Tibial artery (tissue), 4 donors: Measurements from ENCODE around the gene TRUB1.
"Not testable (repeated sequence)": the region's sequence is repeated elsewhere in the genome, so short reads cannot be mapped to it uniquely, and the experiment has no call there.

Source experiments
- DNase-seq, 2 donors: peaks; one replicate each; pipeline ENCODE4 v3.0.0-alpha.2; 2019
- H3K27ac ChIP-seq, 2 donors: fragments of 200-600 bp; sonication (generic) in 1 of 2; 1 replicate in 1 of 2; 2 replicates in 1 of 2; pipeline ENCODE4 v1.5.1; 2018 to 2019; ENCODE audit warnings: mild to moderate bottlenecking in 1 of 2
- H3K27me3 ChIP-seq, 2 donors: fragments of 200-600 bp; sonication (generic) in 1 of 2; one replicate each; pipeline versions ENCODE4 v1.5.1 to v1.6.0; 2016 to 2019
- H3K36me3 ChIP-seq, 3 donors: fragments of 200-600 bp; sonication (generic) in 2 of 3; one replicate each; pipeline ENCODE4 v1.5.1; 2016 to 2019; ENCODE audit warnings: mild to moderate bottlenecking in 2 of 3
- H3K4me1 ChIP-seq, 4 donors: fragments of 200-600 bp; sonication (generic) in 2 of 4; 1 replicate in 3 of 4; 2 replicates in 1 of 4; pipeline ENCODE4 v1.5.1; 2016 to 2019
- H3K4me3 ChIP-seq, 2 donors: fragments of 200-600 bp; sonication (generic) in 1 of 2; 1 replicate in 1 of 2; 2 replicates in 1 of 2; pipeline ENCODE4 v1.5.1; 2018 to 2019; ENCODE audit warnings: mild to moderate bottlenecking in 2 of 2
- H3K9me3 ChIP-seq, 3 donors: fragments of 200-600 bp; sonication (generic) in 1 of 3; one replicate each; pipeline ENCODE4 v1.5.1; 2016 to 2019
- CTCF ChIP-seq, 2 experiments: fragments of 200-600 bp in 1 of 2; fragments of 450-650 bp in 1 of 2; IDR thresholded peaks; one replicate each; pipeline ENCODE4 v1.5.1; 2017 to 2019; ENCODE audit warnings: antibody characterized with exemption in 2 of 2, mild to moderate bottlenecking in 1 of 2, moderate library complexity in 1 of 2
- intact Hi-C: fragments of 100-400 bp; cut with DNase I; formaldehyde crosslinking; loops from one replicate; pipeline ENCODE4 v1.15.0; 2023; ENCODE audit warnings: low total_unique reads

Gene TRUB1

DNA sequence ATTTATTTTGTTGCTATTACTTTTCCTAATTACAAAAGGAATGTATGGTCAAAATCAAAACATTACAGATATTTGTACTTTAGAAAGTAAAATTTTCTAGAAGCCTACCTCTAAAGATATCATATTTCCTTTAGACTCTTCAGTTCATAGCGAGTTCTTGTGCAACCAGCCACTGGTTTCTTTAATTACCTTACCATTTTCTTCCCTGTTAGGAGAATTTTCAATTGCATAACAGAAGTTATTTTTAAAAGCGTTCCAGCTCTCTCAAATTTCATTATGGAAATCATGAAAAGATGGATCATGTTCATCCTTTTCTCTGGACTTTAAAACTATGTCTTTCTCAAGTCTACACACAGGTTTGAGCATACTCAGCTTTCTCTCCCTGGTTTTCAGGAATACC lies 5.0 kb upstream of the TRUB1 start:
- no peak overlapping the region for H3K4me3 ChIP-seq
- TF ChIP-seq CTCF (IDR thresholded peaks at IDR 0.05) = no peak
- DNase-seq = no peak
- no peaks in the 10 kb centered on the region for H3K36me3 ChIP-seq
- no peaks in the 10 kb centered on the region for H3K9me3 ChIP-seq
- no peaks in the 10 kb centered on the region for H3K4me1 ChIP-seq
- H3K27ac ChIP-seq = no peak overlapping the region
- no peaks in the 10 kb centered on the region for H3K27me3 ChIP-seq
- intact Hi-C loops = loop anchor here (10.0 kb wide), 1 partner anchor 108 kb away; the partner anchor contains the start of gene FHIP2A

DNA sequence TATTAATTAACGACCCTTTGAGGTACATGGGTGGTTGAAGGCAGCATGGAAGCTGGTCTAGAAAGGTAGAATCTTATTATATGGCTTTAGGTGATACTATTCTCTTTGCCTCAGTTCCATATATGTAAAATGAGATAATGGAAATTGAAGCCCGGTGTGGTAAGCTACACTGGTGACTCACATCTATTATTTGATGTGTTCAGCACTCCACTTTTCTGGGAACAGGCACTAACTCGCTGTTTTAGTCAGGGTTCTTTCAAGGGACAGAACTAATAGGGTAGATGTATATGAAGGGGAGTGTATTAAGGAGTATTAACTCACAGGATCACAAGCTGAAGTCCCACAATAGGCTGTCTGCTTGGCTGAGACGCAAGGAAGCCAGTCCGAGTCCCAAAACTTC lies 4.4 kb upstream of the TRUB1 start:
- no peaks in the 10 kb centered on the region for H3K36me3 ChIP-seq
- peaks cover 0 to 3% (median under 1%) of the 10 kb centered on the region in 4 donors for H3K4me1 ChIP-seq
- H3K27me3 ChIP-seq = no peaks in the 10 kb centered on the region
- no peaks in the 10 kb centered on the region for H3K9me3 ChIP-seq
- TF ChIP-seq CTCF (IDR thresholded peaks at IDR 0.05) = no peak
- no peak overlapping the region for H3K4me3 ChIP-seq
- no peak overlapping the region for H3K27ac ChIP-seq
- DNase-seq = no peak
- intact Hi-C loops = loop anchor here (10.0 kb wide), 1 partner anchor 109 kb away; the partner anchor contains the start of gene FHIP2A

- H3K36me3 ChIP-seq, H3K27me3 ChIP-seq, H3K4me1 ChIP-seq, H3K27ac ChIP-seq, H3K4me3 ChIP-seq, H3K9me3 ChIP-seq, DNase-seq: not testable (repeated sequence)
- intact Hi-C loops = loop anchor here (10.0 kb wide), 1 partner anchor 109 kb away; the partner anchor contains the start of gene FHIP2A
These were observed 4.0 kb upstream of the TRUB1 start for GRCh38 chr10:114933995-114934394.

DNA sequence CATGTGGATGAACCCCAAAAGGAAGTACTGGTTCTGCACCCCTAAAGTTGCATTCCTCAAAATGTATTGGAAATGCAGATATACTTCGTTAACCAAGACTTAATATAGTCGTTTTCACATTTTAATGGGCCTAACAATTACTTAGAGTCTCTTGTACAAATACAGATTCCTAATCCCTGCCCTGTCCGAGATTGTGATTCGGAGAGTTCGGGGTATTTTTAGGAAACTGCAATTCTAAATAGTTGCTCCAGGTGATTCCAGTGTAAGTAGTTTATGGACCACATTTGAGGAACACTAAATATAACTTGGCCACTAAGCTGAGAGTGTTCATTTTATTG lies 830 bp downstream of the TRUB1 start:
- H3K4me1 ChIP-seq = peaks cover 0 to 24% (median 14%) of the 10 kb centered on the region in 4 donors
- peaks cover 10 to 26% (median 11%) of the 10 kb centered on the region in 3 donors for H3K36me3 ChIP-seq
- no peaks in the 10 kb centered on the region for H3K9me3 ChIP-seq
- intact Hi-C loops = loop anchor here (10.0 kb wide), 1 partner anchor 114 kb away; the partner anchor contains the start of gene FHIP2A
- no peak for DNase-seq
- peak overlapping the region; percentile 64 to 87 for H3K27ac ChIP-seq
- TF ChIP-seq CTCF (IDR thresholded peaks at IDR 0.05) = no peak
- no peaks in the 10 kb centered on the region for H3K27me3 ChIP-seq
- peak overlapping the region; percentile 61 to 84 for H3K4me3 ChIP-seq

- no peak for TF ChIP-seq CTCF (IDR thresholded peaks at IDR 0.05)
- Histone ChIP-seq H3K36me3 (peaks cover 20 to 44% (median 26%) of the 10 kb centered on the region in 3 donors), H3K4me1 (peaks cover 0 to 24% (median 14%) of the 10 kb centered on the region in 4 donors), H3K4me3 (no peak overlapping the region), H3K9me3 (no peaks in the 10 kb centered on the region), H3K27me3 (no peaks in the 10 kb centered on the region), H3K27ac (no peak overlapping the region)
- DNase-seq = no peak
- intact Hi-C loops = no loop called here
These were observed 2.7 kb downstream of the TRUB1 start for GRCh38 chr10:114940735-114941134.

GRCh38 chr10:114943000-114943399 lies 5.0 kb downstream of the TRUB1 start:
- DNase-seq = no peak
- H3K27ac ChIP-seq = no peak overlapping the region
- intact Hi-C loops = no loop called here
- H3K27me3 ChIP-seq = no peaks in the 10 kb centered on the region
- peaks cover 24 to 49% (median 32%) of the 10 kb centered on the region in 3 donors for H3K36me3 ChIP-seq
- TF ChIP-seq CTCF (IDR thresholded peaks at IDR 0.05) = no peak
- no peaks in the 10 kb centered on the region for H3K9me3 ChIP-seq
- peaks cover 0 to 24% (median 14%) of the 10 kb centered on the region in 4 donors for H3K4me1 ChIP-seq
- no peak overlapping the region for H3K4me3 ChIP-seq
